HG03520 (cell line): Measurements from ENCODE around the gene DAPP1.

Experiments
- ATAC-seq: cut with Tn5 transposase; IDR thresholded peaks from one replicate; pipeline ENCODE4 v1.9.1; 2021; ENCODE audit warnings: mild to moderate bottlenecking, moderate library complexity; ENCODE audit not compliant: unreplicated experiment

The DAPP1 gene

GRCh38 chr4:99893839-99894160 lies 77.2 kb downstream of the DAPP1 start:
- ATAC-seq = no peak

- ATAC-seq = peak; percentile 99
These were observed 77.8 kb downstream of the DAPP1 start, which contains the start of gene LAMTOR3 for GRCh38 chr4:99894161-99894997. LAMTOR3 (minus strand) TSS chr4:99894427; CDS start chr4:99893963, 464 bp downstream.

- ATAC-seq = no peak
These were observed 78.4 kb downstream of the DAPP1 start for GRCh38 chr4:99894998-99895397.

- no peak for ATAC-seq
These were observed 98.8 kb downstream of the DAPP1 start for GRCh38 chr4:99915449-99915848.

- no peak for ATAC-seq
These were observed 100.9 kb downstream of the DAPP1 start for GRCh38 chr4:99917575-99917974.

GRCh38 chr4:99918656-99919055 lies 102.0 kb downstream of the DAPP1 start:
- no peak for ATAC-seq
